HG03103 (cell line): ENCODE data around the gene CPLANE2.
"Not testable (repeated sequence)": the region's sequence is repeated elsewhere in the genome, so short reads cannot be mapped to it uniquely, and the experiment has no call there.

Experiments used
- ATAC-seq: cut with Tn5 transposase; IDR thresholded peaks from one replicate; pipeline ENCODE4 v1.9.1; 2021; ENCODE audit warnings: low read depth; ENCODE audit not compliant: unreplicated experiment

CPLANE2 gene

GRCh38 chr1:16210581-16210980, 26.4 kb downstream of the CPLANE2 start:
- no peak for ATAC-seq

DNA sequence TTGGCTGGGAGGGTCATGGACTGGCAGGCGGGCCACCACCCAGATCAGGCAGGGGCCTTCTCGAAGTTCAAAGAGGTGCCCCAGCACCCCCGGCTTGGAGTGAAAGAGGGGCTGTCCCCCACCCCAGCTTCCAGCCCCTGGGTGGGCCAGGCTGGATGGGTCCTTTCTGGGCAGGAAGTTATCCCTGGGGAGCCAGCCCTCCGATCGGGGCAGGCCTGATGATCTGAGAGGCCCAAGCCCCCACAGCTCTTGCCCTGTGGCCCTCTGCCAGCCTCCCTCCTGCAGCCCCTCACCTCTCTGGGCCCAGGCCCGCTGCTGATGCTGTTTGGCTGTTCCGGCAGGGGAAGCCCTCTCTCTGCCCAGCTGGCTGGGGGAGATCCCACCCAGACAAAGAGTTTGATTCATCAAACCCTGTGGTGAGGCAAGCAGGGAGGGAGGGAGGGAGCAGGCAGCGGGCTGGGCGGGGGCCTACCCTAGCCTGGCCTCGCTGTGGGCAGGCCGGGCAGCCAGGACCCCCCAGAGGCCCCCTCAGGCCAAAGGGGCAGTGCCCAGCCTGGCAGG, 27.1 kb downstream of the CPLANE2 start:
- ATAC-seq: no peak

GRCh38 chr1:16209132-16209846, 27.7 kb downstream of the CPLANE2 start:
- no peak for ATAC-seq

DNA sequence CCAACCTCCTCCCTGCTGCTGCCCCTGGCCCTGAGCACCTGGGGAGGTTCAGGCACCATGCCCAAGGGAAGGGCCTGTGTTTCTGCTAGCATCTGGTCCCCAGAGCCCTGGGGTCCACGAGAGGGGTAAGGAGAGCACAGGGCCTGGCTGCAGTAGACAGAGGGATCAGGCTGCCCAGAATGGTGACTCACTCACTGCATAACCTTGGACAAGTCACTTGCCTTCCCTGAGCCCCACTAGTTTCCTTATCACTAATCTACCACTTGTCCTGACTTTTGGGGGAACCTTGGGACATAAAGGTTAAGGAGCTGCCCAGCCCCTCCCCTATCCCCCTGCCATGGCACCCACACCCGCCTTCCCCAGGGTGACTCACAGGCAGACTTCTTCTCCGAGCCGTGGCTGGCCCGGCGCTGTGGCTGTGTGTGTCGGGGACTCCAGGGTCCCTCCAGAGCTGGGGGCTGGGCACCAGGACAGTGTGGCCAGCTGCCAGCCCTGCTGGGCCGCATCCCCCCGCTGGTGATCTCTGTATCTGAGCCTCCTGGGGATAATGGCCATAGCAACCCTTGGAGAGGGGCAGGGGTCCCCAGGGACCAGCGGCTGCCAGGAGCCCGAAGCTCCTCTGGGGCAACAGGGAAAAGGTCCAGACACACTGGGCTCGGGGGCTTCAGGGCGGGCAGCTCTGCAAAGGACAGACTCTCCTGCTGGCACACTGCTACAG, 28.6 kb downstream of the CPLANE2 start:
- ATAC-seq: no peak

DNA sequence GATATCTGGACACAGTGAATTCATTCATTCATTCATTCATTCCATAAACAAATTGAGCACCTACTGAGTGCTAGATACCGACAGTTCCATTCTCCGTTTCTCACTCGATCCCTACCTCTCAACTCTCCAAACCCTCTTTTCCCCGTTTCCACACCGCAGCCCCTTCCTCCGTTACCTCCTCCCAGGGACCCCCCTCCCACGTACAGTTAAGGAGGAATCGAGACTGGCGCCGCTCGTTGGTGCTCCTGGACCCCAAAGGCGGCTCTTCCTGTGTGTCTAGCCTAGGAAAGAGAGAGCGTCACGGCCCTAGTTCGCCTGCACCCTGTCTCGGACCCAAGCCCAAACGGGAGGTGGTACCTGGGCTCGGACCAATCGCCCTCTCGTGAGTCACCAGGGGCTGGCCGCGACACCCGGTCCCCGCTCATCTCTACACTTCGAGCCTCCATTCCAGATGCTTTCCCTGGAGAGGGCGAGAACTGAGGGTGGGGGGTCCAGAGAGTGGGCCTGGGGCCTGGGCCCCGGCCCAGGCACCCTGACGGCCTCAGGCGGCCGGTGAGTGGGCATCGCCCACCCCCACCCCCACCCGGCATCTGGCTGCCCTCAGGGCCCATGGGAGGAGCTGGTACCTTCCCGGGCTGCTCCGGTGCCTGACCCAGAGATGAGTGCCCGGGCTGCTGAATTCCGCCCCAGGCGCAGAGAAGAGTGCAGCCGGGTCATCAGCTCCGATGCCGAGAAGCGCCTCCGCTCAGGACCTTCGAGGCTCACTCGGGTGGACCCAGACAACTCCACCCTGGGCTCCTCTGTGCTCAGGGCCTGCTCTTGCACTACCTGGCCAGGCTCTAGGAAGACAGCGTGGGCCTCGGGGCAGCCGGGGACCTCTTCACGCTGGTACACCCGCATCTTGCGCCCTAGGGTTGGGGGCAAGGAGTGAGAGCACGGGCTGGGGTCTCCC, 29.4 kb downstream of the CPLANE2 start:
- ATAC-seq: no peak

DNA sequence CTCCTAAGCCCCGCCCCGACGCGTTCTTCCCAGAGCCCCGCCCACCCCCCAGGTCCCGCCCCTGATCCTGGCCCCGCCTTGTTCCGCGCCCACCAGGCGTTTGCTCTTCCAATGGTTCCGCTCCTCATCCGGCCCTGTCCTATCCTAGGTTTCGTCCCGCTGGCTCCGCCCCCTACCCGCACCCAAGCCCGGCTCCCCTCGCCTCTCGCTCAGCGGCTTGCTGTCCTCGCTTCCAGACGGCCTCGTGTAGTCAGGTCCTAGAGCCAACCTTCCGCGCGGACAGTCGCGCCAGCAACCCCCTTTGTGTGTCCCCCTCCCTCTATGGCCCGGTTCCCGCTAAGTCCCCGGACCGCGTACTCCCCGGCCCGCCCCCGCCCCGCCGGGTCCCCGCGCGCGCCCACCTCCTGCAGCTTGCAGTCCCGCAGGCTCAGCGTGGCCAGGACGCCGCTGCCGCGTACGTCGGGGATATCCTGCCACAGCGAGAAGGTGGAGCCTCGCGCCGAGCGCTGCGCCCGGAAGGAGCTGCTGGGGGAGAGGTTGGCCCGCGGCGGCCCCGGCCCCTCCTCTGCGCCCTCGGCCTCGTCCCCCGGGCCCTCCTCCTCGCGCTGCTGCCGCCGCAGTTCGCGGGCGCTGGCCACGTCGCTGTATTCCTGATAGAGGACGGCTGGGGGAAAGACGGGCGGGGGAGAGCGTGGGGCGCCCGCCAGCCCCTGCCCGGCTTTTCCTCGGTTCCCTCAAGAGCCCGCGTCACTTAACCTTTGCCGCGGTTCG, 30.3 kb downstream of the CPLANE2 start:
- ATAC-seq: peak; percentile 56

DNA sequence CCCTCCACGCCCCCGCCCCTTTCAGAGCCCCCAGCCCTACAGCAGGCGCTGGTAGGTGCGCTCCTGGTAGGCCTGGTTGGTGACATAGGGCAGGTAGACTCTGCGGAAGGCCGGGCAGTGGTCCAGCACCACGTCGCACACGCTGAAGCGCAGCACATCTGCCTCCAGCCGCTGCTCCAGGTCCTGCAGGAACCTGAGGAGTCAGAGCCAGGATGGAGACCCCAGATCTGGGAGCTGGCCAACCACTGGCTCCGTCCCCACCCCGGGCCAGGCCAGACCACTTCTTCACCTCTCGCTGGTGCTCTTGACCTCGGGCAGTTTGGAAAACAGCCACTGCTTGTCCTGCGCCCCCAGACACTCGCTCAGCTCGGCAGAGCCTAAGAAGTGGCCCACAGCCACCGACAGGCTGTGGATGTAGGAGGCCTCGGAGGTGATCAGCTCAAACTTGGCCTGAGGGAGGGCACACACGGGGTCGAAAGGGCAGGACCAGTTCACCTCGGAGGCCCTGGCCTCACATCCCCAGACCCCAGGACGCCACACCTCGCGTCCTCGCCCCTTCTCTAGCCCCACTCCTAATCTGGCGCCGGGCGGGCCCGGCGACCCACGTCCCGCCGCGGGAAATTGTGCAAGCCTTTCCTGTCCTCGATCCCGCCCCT, 31.0 kb downstream of the CPLANE2 start:
- ATAC-seq: peak; percentile 17

- ATAC-seq: no peak
These were observed 31.7 kb downstream of the CPLANE2 start for GRCh38 chr1:16205334-16205671.

- no peak for ATAC-seq
These were observed 32.2 kb downstream of the CPLANE2 start for GRCh38 chr1:16204634-16205333.

GRCh38 chr1:16204216-16204615, 32.8 kb downstream of the CPLANE2 start:
- ATAC-seq: no peak

GRCh38 chr1:16203550-16203949, 33.4 kb downstream of the CPLANE2 start:
- no peak for ATAC-seq

GRCh38 chr1:16202281-16203210, 34.4 kb downstream of the CPLANE2 start:
- no peak for ATAC-seq

DNA sequence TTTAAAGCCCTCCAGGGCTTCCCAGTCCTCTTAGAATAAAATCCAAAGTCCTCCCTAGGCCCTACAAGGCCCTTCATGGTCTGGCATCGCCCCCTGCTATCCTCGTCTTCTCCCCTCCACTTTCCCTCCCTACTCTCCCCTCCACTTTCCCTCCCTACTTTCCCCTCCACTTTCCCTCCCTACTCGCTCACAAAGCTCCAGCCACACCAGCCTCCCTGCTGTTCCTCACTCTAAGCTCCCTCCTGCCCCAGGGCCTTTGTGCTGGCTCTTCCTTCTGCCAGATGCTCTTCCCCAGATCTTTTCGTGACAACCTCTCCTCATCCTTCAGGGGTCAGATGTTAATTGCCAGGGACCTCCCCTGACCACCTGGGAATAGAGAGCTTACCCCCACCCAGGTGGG, 37.3 kb downstream of the CPLANE2 start:
- no peak for ATAC-seq

GRCh38 chr1:16199157-16199501, 37.9 kb downstream of the CPLANE2 start:
- no peak for ATAC-seq

DNA sequence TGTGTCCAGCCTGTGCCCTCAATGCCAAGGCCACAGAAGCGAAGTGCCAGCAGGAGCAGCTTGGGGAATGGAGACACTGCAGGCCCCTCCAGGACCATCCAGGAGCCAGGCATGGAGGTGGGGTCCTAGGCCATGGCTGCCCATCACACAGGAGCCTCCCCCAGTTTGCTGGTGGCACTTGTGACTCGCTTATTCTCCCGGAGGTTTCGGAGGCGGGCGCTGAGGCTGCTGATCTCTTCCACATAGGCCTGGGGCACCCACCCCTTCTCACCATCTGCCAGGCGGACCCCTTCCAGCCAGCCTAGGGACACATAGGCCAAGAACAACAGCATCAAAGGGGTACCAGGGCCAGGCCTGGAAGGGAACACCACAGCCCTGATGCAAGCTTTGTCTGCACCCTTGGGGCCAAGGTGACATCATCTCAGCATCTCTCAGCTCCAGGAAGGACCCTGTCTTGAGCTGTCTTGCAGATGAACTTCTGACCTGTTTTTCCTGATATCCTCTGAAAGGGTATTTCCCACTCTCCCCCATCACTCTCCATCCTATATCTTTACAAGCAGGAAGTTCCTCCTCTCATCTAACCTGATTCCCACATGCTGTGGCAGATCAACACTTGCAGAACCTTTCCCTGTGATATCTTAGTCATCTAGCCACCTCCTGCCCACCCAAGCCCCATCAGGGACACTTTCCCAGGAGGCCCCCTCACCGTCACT, 38.4 kb downstream of the CPLANE2 start:
- ATAC-seq: no peak

GRCh38 chr1:16196874-16197273, 40.1 kb downstream of the CPLANE2 start:
- no peak for ATAC-seq

DNA sequence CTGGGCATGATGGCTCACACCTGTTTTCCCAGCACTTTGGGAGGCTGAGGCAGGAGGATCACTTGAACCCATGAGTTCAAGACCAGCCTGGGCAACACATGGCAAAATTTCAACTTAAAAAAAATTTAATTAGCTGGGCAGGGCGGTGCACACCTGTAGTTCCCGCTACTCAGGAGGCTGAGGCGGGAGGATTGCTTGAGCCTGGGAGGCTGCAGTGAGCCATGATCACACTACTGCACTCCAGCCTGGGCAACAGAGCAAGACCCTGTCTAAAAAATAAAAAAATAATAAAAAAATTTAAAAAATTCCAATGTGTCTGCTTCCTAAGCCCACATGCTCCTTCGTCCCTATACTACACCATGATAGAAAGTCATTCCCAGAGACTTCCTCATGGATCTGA, 40.8 kb downstream of the CPLANE2 start:
- not testable (repeated sequence) for ATAC-seq
